CD4-positive, alpha-beta T cell treated with Interleukin-17A for 4 hours (primary cell): ENCODE data around the gene IL17RE.
A peak's percentile ranks its signal among the peaks of the same experiment; 100 is the strongest.
"Not testable (repeated sequence)": the region's sequence is repeated elsewhere in the genome, so short reads cannot be mapped to it uniquely, and the experiment has no call there.

Source experiments
- DNase-seq: peaks from one replicate; pipeline ENCODE4 v3.0.0-alpha.2; 2020; ENCODE audit warnings: mixed read lengths

The IL17RE gene

GRCh38 chr3:9881441-9881840, 21.2 kb upstream of the IL17RE start:
- no peak for DNase-seq

DNA sequence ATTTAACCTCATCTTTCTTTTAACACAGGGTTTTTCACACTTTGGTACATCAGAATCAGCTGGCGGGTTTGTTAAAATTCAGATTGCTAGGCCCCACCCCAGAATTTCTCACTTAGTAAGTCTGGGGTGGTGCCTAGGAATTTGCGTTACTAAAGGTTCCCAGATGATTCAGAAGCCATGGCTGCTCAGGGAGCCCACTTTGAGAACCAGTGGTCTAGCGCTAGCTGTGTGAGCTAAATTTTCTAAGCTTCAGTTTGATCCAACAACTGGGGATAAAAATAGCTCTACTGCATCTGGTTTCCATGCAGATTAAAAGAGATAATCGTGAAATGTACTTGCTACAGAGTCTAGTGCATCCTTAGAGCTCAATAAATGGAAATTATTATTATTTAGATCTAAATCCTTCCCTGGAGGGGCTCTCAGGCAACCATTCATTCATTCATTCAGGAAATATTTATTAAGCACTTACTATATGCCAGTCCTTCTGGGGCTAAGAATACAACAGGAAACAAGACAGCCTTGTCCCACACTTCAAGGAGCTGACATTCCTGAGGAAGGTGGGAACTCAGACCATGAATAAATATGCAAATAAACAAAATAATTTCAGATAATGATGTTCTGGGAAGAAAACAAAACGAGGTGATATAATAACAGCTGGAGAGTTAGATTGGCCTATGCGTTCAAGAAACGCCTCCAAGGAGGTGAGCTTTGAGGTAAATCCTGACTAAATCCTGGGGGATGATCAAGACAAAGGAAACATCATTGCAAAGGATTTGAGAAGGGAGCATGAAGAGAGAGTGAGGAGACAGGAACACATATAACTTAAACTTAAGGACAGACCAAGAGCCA, 18.7 kb upstream of the IL17RE start:
- DNase-seq: no peak

DNA sequence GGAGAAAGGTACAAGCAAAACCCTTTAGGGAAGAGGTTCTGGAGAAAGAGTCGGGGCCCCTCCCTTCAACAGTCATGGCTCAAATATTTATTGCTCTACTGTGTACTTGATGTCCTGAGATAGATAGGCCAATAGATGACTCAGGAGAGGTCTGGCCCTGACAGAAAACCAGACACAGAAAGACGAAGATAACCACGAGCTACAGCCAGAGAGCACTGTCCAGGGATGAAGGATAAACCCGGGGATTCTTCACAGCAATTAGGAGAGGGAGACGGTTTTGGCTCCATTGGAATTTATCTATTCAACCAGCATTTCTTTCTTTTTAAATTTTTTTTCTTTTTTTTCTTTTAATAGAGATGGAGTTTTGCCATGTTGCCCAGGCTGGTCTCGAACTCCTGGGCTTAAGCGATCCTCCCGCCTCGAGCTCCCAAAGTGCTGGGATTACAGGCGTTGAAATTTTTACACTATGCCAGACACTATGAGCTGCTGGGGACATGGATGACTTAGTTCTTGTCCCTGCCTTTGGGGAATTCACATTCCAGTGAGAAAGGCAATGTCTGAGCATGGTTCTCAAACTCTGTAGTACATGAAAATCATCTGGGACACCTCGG, 18.0 kb upstream of the IL17RE start:
- DNase-seq: no peak

DNA sequence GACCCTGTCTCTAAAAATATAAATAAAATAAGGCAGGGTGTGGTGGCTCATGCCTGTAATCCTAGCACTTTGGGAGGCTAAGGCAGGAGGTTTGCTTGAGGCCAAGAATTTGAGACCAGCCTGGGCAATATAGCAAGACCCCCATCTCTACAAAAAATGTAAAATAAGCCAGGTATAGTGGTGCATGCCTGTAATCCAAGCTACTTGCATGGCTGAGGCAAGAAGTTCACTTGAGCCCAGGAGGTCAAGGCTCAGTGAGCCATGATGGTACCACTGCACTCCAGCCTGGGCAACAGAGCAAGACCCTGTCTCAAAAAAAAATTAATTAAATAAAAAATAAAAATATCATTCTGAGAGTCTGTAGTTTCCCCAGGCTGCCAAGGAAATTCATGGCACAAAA, 16.3 kb upstream of the IL17RE start:
- no peak for DNase-seq

GRCh38 chr3:9887480-9887879, 15.2 kb upstream of the IL17RE start:
- no peak for DNase-seq

DNA sequence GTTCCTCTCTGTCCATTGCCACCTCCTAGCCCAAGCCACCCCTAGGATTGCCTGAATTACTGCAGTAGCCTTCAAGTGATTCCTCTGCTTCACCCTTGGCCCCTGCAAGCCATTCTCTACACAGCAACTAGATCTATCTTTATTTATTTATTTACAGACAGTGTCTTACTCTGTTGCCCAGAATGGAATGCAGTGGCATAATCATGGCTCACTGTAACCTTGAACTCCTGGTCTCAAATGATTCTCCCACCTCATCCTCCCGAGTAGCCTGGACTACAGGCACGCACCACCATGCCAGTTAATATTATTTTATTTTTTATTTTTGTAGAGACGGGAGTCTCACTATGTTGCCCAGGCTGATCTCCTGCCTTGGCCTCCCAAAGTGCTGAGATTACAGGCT, 14.1 kb upstream of the IL17RE start:
- no peak for DNase-seq

DNA sequence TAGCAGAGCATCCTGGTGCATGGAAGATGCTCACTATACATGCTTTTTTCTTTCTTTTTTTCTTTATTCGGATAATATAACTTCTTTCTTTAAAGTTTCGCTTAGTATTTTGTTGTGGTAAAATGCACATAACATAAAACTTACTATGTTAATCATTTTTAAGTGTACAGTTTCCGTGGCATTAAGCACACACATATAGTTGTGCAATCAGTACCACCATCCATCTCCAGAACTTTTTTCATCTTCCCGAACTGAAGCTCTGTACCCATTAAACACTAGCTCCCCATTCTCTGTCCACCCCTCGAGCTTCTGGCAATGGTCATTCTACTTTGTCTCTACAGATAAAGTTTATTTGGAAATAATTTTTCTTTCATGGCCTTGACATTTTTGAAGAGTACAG, 13.2 kb upstream of the IL17RE start:
- DNase-seq: no peak

- peak; percentile 95 for DNase-seq
Measured at GRCh38 chr3:9890249-9891071, 12.2 kb upstream of the IL17RE start, which contains the start of gene JAGN1. Gene JAGN1, plus strand, starts transcription at chr3:9890610. Its CDS starts 113 bp downstream, at chr3:9890723.

DNA sequence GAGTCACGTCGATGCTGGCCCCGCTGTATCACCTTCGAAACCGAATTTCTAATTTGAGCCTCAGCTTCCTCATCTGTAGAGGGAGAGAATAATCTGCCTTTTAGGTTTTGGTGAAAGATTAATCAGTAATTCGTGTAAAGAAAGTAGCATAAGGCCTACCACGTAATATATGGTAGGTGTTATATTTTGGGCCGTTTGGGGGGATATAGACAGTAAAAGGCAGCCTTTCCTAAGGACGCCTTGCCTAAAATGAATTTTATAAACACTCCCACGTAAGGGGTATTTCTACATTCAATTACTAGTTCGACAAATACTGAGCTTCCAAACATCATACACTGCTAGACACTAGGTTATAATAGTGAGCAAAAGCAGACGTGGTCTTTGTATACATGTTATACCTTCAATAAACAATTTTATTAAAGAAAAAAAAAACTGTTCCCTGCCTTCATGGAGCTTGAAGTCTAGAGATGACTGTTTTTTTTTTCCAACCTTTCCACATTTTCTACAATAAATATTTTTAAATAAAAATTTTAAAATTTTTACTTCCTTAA, 11.5 kb upstream of the IL17RE start:
- no peak for DNase-seq

- no peak for DNase-seq
Measured at GRCh38 chr3:9893739-9894138, 8.9 kb upstream of the IL17RE start.

DNA sequence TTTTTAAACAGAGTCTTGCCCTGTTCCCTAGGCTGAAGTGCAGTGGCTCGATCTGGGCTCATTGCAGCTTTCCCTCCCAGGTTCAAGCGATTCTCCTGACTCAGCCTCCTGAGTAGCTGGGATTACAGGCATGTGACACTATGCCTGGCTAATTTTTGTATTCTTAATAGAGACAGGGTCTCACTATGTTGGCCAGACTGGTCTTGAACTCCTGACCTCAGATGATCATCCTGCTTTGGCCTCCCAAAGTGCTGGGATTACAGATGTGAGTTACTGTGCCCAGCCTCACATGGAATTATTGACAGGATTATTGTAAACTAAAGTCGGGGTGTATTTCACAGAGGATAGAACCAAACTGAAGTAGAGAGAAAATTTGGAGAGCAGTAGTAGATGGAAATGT, 6.9 kb upstream of the IL17RE start:
- not testable (repeated sequence) for DNase-seq

DNA sequence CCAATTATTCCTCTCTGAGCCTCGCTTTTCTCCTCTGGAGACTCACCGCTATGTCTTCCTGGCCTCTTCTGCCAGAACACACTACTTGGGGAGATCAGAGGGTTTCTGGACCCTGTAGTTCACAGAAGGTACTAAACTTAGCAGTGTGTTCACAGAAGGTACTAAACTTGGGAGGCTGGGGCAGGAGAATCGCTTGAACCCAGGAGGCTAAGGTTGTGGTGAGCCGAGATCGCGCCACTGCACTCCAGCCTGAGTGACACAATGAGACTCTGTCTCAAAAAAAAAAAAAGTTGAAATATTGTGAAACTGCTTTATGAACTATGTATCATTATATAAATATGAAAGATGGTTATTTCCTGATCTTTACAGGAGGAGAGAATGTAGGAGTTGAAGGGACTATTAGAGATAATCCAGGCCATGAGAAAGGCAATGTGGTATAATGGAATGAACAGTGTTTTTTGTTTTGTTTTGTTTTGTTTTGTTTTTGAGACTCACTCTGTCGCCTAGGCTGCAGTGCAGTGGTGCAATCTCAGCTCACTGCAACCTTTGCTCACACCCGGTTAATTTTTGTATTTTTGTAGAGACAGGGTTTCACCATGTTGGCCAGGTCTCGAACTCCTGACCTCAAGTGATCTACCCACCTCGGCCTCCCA, 5.8 kb upstream of the IL17RE start:
- DNase-seq: not testable (repeated sequence)

DNA sequence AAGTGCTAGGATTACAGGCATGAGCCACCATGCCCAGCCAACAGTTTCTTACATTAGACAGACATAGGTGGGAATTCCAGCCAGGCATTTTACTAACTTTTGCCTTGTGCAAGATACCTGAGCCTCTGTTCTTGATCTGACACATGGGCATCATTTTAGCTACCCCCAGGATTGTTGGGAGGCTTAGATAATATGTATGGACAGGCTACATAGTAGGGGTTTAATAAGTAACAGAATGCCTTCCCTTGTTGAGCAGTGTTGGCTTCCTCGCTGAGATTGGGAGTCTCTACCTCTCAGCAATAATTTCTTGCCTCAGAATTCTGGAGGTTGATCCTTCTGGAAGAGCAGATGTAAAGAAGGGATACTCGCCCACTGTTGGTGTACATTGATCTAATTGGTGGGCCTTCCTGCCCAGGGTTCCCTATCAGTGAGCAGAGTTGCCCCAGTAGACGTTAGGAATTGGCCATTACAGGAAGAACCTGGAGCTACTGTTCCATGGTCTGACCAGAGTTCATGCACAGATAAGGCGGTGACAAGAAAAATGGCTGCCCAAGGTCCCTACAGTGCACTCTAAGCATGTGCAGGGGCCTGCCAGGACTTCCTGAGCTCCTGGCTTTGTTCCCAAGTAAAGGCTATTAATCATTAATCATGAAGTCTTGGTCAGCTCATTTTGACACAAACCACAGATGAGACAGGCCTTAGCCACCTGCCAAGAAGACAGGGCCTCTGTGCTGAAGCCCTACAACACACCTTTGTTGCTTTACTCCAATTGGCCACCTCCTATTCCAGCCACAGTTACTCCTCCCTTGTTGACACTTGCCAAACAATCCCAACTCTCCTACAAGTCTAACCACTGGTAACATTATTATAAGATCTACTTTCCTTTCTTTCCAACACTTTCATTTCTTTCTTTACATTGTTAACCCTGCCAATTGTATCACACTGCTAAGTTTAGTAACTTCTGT, 5.0 kb upstream of the IL17RE start:
- DNase-seq: no peak

DNA sequence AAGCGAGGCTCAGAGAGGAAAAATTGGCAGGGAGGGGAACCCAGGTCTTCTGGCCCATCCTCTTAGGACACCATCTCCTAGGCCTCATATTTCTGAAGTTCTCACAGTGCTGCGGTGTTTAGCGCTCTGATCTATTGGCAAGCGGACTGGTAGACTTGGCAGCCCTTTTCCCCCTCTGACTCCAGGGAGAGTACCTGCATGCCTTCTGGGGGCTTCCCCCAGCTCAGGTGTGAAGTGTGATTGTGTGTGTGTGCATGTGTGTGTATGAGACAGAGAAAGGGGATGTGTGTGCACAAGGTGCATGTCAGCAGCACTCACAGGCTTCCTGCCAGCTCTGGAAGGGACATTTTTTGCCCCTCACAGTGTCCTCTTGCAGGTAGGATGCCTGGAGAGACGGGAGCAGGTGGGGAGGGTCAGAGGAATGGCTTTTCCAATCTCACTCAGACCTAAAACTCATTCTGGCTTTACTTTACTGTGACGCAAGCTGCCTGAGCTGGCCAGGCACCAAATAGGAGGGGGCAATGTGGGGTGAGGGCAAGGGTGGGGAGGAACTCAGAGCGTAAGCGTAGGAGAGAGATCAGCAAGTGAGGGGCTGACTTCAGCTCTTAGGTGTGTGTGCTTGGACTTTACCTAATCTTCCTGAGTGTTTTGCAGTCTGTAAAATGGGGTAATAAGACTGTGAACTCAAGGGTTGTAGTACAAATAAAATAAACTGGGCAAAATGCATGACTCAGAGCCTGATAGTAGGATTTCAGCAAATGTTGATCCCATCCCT, 4.0 kb upstream of the IL17RE start:
- no peak for DNase-seq

DNA sequence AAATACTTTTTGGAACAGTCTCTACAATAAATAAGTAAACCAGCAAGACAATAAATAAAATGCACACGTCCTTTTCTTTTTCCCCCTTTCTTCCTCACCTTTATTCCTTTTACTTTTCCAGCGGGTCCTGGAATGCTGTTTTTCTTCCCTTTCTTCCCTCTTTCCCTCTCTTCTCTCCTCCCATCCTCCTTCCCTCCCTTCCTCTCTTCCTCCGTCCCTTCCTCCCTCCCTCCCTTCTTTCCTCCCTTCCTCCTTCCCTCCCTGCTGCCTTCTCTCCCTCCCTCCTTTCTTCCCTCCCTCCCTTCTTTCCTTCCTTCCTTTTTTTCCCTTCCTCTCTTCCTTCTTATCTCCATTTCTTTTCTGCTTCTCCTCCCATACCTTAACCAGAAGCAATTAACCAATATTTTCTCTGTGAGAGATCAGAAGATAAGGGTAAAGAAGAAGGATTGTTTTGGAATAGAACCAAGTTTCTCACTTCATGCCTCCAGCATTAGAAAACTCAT, 3.3 kb upstream of the IL17RE start:
- DNase-seq: no peak

DNA sequence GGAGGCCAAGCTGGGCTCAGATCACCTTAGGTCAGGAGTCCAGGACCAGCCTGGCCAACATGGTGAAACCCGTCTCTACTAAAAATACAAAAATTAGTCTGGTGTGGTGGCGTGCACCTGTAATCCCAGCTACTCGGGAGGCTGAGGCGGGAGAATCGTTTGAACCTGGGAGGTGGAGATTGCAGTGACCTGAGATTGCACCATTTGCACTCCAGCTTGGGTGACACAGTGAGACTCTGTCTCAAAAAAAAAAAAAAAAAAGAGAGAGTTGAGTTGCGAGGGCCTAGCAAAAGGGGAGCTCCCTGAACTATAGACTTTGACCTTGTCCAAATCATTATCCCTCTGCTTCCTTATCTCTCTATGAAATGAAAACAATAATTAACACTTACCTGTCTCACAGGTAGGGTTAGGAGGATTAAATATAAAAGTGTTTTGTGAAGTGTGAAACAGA, 1.7 kb upstream of the IL17RE start:
- not testable (repeated sequence) for DNase-seq

DNA sequence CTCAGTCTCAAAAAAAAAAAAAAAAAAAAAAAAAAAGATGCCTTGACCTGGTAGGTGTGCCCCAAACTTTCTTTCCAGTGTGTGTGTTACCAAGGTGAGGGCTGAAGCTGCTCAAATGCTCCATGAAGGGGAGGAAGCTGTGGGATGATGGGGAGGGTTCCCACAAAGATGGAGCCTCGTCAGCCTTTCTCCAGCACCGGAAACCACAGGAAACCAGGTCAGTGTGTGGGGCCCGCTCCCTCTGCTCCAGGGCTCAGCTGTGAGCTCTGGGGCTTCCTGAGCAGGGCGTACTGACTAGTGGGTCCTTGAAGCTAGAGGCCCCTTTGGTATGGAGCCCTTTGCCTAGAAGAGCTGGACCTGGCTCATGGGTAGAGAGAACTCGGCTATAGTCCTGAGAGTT, 681 bp upstream of the IL17RE start:
- DNase-seq: peak; percentile 48

DNA sequence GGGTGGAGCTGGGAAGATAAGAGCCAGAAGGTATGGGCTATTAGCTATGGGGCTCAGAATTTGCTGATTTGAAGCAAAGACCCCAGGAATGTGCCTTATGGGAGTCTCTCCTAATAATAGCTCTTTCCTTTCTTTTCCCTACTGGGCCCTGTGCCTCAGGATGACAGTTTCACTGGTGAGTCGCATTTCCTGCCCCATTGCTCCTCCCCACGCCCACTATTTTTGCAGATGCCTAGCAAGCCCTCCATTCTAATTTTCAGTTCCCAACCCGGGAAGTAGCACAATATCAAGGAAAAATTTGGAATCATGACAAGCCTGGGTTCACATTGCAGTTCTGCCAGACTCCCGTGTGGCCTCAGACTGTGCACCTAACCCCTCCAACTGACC, 583 bp downstream of the IL17RE start:
- no peak for DNase-seq

DNA sequence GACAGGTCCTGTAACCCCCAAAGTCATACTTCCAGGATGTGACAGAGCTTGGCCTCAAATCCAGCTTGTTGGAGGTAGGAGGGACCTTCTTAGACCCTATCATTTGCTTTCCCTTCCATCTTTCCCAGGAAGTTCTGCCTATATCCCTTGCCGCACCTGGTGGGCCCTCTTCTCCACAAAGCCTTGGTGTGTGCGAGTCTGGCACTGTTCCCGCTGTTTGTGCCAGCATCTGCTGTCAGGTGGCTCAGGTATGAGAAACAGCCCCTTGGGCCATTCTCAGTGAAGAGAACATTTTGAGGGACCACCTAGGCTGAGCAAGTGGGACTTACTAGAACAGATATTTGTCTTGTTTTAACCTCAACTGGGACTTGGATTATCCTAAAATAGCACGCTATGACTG, 1.3 kb downstream of the IL17RE start:
- no peak for DNase-seq

DNA sequence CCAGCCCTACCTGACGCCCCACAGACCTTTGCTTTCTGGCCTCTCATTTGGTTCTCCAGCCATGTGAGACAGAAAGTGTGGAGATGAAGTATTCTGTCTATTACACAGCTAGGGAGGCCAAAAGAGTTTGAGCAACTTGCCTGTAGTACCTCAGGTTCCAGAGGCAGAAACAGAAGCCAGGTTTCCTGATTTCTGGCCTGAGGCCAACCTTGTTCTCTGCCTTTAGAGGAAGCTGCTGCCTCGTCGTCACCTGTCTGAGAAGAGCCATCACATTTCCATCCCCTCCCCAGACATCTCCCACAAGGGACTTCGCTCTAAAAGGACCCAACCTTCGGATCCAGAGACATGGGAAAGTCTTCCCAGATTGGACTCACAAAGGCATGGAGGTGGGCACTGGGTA, 3.8 kb downstream of the IL17RE start:
- no peak for DNase-seq
